ENCODE results near the gene PLA2G4E. TPM values are rescaled to one million over a fixed set of nuclear protein-coding genes. Genes with fewer than 3 reads are reported as not detected.

The PLA2G4E gene
- total and polyA plus RNA-seq, 9 of the 15 experiments (the other 6 are each of a cell fraction or from before 2014, with no cell fraction given), result 0.03 TPM; not detected in 8

DNA sequence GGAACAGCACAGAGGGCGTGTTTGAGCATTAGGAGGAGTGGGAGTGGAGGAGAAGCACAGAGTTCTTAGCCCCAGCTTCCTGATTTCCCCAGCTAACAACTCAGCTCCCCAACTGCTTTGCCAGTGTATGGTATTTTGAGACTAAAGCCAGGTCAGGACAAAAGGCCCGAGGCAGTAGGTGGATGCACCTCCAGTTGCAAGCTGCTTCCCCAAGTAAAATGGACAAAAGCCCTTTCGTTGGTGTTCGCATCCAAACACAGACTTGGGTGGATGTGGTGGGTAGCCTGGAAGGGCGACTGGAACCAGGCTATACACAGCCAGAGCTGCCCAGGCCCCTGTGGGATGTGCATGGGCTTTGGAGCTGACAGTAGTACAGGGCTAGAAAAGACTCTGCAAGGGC, 36.2 kb downstream of the PLA2G4E start:
- in situ Hi-C loops (cut with MboI) (no loop called here), intact Hi-C loops (cut with micrococcal nuclease) (loop anchor here (10.0 kb wide), 1 partner anchor 490 kb away; no protein-coding TSS in a partner anchor)
- Histone ChIP-seq H3K27me3 (ENCODE audit: control insufficient read depth in 2 of 2, insufficient read depth in 2 of 2, low read length in 2 of 2) (peaks cover 21 to 50% of the 10 kb centered on the region in 2 experiments; a peak in 4 of 5 replicates), H3K4me1 (replicated peaks in 1 of 2; ENCODE audit: control insufficient read depth in 2 of 2, insufficient read depth in 2 of 2, low read length in 2 of 2) (peaks cover 14 to 27% of the 10 kb centered on the region in 2 experiments), H3K4me3 (no peak overlapping the region), H3K27ac (ENCODE audit: extremely low read depth, low read depth, low read length) (no peak overlapping the region), H2AFZ (ENCODE audit: low read depth, low read length) (no peak overlapping the region), H3K9me3 (replicated peaks; ENCODE audit: control insufficient read depth, insufficient read depth, low read depth, low read length) (no peaks in the 10 kb centered on the region), H3K79me2 (ENCODE audit: control insufficient read depth, insufficient read depth, low read length) (no peaks in the 10 kb centered on the region), H3K4me2 (ENCODE audit: insufficient read depth, low read length) (no peak overlapping the region), H4K20me1 (replicated peaks; ENCODE audit: control insufficient read depth, insufficient read depth, low read length) (no peaks in the 10 kb centered on the region; the same call in 1 of the 2 replicates), H3K9me1 (ENCODE audit: control insufficient read depth, insufficient read depth, low read length) (peaks cover 1% of the 10 kb centered on the region), H3K9ac (ENCODE audit: insufficient read depth in 1 of 2, low read depth in 2 of 2, low read length in 2 of 2) (no peak overlapping the region), H3K36me3 (ENCODE audit: control insufficient read depth, insufficient read depth, low read length) (no peaks in the 10 kb centered on the region)
- FAIRE-seq, result no peak
- ChIA-PET POLR2A (interaction anchor here (0.7 kb wide), 2 partner anchors 34 to 149 kb away, joined by 3 read pairs; no protein-coding TSS in a partner anchor), CTCF (ENCODE audit: low intra/inter-chr PET ratio) (no interaction called here)
- no peak for DNase-seq (ENCODE audit: extremely low read depth in 1 of 4, low spot score in 3 of 4)
- BruUV-seq (replicated peaks), result no TSS peak
- WGBS (ENCODE audit: insufficient coverage, low coverage, missing lambda C conversion rate), result 11% methylated on average over 5 of the region's 5 CpGs
- ATAC-seq, result no peak
- TF ChIP-seq, protein P1, sequence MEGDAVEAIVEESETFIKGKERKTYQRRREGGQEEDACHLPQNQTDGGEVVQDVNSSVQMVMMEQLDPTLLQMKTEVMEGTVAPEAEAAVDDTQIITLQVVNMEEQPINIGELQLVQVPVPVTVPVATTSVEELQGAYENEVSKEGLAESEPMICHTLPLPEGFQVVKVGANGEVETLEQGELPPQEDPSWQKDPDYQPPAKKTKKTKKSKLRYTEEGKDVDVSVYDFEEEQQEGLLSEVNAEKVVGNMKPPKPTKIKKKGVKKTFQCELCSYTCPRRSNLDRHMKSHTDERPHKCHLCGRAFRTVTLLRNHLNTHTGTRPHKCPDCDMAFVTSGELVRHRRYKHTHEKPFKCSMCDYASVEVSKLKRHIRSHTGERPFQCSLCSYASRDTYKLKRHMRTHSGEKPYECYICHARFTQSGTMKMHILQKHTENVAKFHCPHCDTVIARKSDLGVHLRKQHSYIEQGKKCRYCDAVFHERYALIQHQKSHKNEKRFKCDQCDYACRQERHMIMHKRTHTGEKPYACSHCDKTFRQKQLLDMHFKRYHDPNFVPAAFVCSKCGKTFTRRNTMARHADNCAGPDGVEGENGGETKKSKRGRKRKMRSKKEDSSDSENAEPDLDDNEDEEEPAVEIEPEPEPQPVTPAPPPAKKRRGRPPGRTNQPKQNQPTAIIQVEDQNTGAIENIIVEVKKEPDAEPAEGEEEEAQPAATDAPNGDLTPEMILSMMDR (IDR thresholded peaks at IDR 0.05 in 2 of 3, conservative IDR thresholded peaks at IDR 0.05 in 1 of 3; ENCODE audit: insufficient read depth in 2 of 3, low read depth in 1 of 3, low read length in 3 of 3), result no peak
- TF ChIP-seq XRCC5 (IDR thresholded peaks at IDR 0.05; ENCODE audit: low read depth, low read length), result no peak
- no peak for TF ChIP-seq RBM17 (IDR thresholded peaks at IDR 0.05; ENCODE audit: borderline replicate concordance, low read depth, low read length)
- no peak for TF ChIP-seq HOXB6 (CRISPR knock-in tag; IDR thresholded peaks at IDR 0.05; ENCODE audit: borderline replicate concordance)
- TF ChIP-seq MXD1 (CRISPR knock-in tag; IDR thresholded peaks at IDR 0.05; ENCODE audit: borderline replicate concordance, poor library complexity, severe bottlenecking), result no peak
- TF ChIP-seq NCOA4 (IDR thresholded peaks at IDR 0.05; ENCODE audit: partially characterized antibody), result no peak
- no peak for TF ChIP-seq MTF1 (CRISPR knock-in tag; IDR thresholded peaks at IDR 0.05; ENCODE audit: borderline replicate concordance)
- TF ChIP-seq BACH1 (tag; IDR thresholded peaks at IDR 0.05), result no peak
- TF ChIP-seq HDAC8 (tag; IDR thresholded peaks at IDR 0.05), result no peak
